HG02852 (cell line): ENCODE measurements around the gene FOCAD.

ENCODE experiments used
- ATAC-seq: cut with Tn5 transposase; IDR thresholded peaks from one replicate; pipeline ENCODE4 v1.9.1; 2021; ENCODE audit warnings: mild to moderate bottlenecking, moderate library complexity; ENCODE audit not compliant: unreplicated experiment

The FOCAD gene

GRCh38 chr9:20786807-20787206, 102.7 kb downstream of the FOCAD start:
- no peak for ATAC-seq

- ATAC-seq, result no peak
Measured at GRCh38 chr9:20788526-20789451, 104.7 kb downstream of the FOCAD start.

GRCh38 chr9:20790721-20791120, 106.7 kb downstream of the FOCAD start:
- ATAC-seq, result no peak

GRCh38 chr9:20791682-20792081, 107.6 kb downstream of the FOCAD start:
- ATAC-seq, result no peak

- no peak for ATAC-seq
Measured at GRCh38 chr9:20804489-20805250, 120.6 kb downstream of the FOCAD start.

GRCh38 chr9:20805766-20806165, 121.7 kb downstream of the FOCAD start:
- no peak for ATAC-seq

GRCh38 chr9:20808002-20808401, 123.9 kb downstream of the FOCAD start:
- no peak for ATAC-seq

GRCh38 chr9:20811872-20812271, 127.8 kb downstream of the FOCAD start:
- ATAC-seq, result no peak

- ATAC-seq, result no peak
Measured at GRCh38 chr9:20815923-20816703, 132.1 kb downstream of the FOCAD start.

- no peak for ATAC-seq
Measured at GRCh38 chr9:20823051-20823450, 139.0 kb downstream of the FOCAD start.

GRCh38 chr9:20831028-20831427, 147.0 kb downstream of the FOCAD start:
- ATAC-seq, result no peak

- ATAC-seq, result no peak
Measured at GRCh38 chr9:20832775-20833174, 148.7 kb downstream of the FOCAD start.

GRCh38 chr9:20835377-20836286, 151.6 kb downstream of the FOCAD start:
- no peak for ATAC-seq

- ATAC-seq, result no peak
Measured at GRCh38 chr9:20837166-20837565, 153.1 kb downstream of the FOCAD start.

- no peak for ATAC-seq
Measured at GRCh38 chr9:20838218-20838617, 154.2 kb downstream of the FOCAD start.

- no peak for ATAC-seq
Measured at GRCh38 chr9:20844916-20845315, 160.9 kb downstream of the FOCAD start.

- no peak for ATAC-seq
Measured at GRCh38 chr9:20848490-20848889, 164.4 kb downstream of the FOCAD start.

GRCh38 chr9:20853866-20854265, 169.8 kb downstream of the FOCAD start:
- no peak for ATAC-seq

- ATAC-seq, result no peak
Measured at GRCh38 chr9:20854444-20854843, 170.4 kb downstream of the FOCAD start.

GRCh38 chr9:20863945-20864344, 179.9 kb downstream of the FOCAD start:
- no peak for ATAC-seq
